ENCODE results near the gene PHACTR2.
"Not testable (repeated sequence)": the region's sequence is repeated elsewhere in the genome, so short reads cannot be mapped to it uniquely, and the experiment has no call there.

Gene PHACTR2

DNA sequence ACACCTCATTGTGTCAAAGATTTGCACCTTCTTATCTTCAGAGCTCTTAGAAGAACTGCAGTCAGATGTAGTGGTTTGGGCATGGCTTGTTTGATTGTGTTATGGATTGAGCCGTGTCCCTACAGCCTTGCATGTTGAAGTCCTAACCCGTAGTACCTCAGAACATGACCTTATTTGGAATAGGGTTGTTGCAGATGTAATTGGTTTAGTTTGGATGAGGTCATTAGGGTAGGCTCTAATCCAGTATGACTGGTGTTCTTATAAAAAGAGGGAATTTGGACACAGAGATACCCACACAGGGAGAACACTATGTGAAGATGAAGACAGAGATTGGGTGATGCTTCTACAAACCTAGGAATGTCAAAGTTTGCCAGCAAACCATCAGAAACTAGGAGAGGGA, 35.4 kb upstream of the PHACTR2 start:
- TF ChIP-seq, protein P1, sequence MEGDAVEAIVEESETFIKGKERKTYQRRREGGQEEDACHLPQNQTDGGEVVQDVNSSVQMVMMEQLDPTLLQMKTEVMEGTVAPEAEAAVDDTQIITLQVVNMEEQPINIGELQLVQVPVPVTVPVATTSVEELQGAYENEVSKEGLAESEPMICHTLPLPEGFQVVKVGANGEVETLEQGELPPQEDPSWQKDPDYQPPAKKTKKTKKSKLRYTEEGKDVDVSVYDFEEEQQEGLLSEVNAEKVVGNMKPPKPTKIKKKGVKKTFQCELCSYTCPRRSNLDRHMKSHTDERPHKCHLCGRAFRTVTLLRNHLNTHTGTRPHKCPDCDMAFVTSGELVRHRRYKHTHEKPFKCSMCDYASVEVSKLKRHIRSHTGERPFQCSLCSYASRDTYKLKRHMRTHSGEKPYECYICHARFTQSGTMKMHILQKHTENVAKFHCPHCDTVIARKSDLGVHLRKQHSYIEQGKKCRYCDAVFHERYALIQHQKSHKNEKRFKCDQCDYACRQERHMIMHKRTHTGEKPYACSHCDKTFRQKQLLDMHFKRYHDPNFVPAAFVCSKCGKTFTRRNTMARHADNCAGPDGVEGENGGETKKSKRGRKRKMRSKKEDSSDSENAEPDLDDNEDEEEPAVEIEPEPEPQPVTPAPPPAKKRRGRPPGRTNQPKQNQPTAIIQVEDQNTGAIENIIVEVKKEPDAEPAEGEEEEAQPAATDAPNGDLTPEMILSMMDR (IDR thresholded peaks at IDR 0.05; ENCODE audit: low read depth, low read length): no peak
- no peaks in the 10 kb centered on the region for H3K9me3 ChIP-seq
- H3K4me1 ChIP-seq: no peaks in the 10 kb centered on the region
- no peak for DNase-seq
- H3K27me3 ChIP-seq: no peaks in the 10 kb centered on the region
- H3K4me3 ChIP-seq (ENCODE audit: low read depth, low read length): no peak overlapping the region
- no peaks in the 10 kb centered on the region for H3K36me3 ChIP-seq

DNA sequence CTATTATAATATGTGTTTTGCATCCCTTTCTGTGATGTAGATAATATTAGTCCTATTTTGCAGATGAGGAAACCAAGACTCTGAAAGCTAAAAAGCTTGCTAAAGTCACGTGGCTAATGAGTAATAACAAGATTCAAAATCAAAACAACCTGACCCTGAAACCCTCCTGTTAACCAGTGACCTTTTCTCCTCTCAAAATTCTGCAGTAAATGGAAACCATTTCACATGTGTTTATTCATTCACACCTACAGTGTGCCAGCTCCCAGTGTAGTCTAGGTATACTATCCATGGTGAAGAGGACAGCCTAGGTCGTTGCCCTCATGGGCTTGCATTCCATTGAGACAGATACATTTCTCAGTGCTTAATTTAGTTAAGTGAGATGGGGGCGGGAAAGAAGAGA, 30.6 kb upstream of the PHACTR2 start:
- Histone ChIP-seq H3K9me3 (no peaks in the 10 kb centered on the region), H3K4me1 (no peaks in the 10 kb centered on the region), H3K36me3 (no peaks in the 10 kb centered on the region), H3K27me3 (no peaks in the 10 kb centered on the region), H3K4me3 (ENCODE audit: low read depth, low read length) (no peak overlapping the region)
- no peak for DNase-seq
- TF ChIP-seq, protein P1 (IDR thresholded peaks at IDR 0.05; ENCODE audit: low read depth, low read length): no peak

DNA sequence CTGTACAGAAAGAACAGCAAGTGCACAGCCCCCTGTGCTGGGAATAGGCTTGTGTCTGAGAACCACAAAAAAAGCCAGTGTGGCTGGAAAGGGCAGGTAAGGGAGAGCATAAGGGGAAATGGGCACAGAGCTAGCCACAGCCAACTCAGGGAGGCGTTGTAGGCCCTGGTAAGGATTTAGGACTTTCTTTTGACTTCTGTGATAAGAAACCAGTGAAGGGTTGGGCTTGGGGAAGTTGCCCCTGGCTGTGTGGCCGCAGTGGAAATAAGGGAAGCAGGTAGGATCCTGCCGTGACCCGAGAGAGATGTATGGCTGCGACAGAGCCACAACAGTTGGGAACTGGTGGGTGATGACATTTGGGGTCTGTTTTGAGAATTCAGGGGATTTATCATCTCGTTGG, 30.0 kb upstream of the PHACTR2 start:
- Histone ChIP-seq H3K9me3 (no peaks in the 10 kb centered on the region), H3K4me3 (ENCODE audit: low read depth, low read length) (no peak overlapping the region), H3K27me3 (no peaks in the 10 kb centered on the region), H3K36me3 (no peaks in the 10 kb centered on the region), H3K4me1 (no peaks in the 10 kb centered on the region)
- no peak for DNase-seq
- TF ChIP-seq, protein P1 (IDR thresholded peaks at IDR 0.05; ENCODE audit: low read depth, low read length): no peak

DNA sequence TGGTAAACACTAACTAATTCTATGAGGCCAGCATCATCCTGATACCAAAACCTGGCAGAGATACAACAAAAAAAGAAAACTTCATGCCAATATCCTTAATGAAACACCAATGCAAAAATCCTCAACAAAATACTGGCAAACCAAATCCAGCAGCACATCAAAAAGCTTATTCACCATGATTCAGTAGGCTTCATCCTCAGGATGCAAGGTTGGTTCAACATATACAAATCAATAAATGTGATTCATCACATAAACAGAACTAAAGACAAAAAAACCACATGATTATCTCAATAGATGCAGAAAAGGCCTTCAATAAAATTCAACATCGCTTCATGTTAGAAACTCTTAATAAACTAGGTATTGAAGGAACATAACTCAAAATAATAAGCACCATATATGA, 28.4 kb upstream of the PHACTR2 start:
- DNase-seq; H3K9me3 ChIP-seq; H3K27me3 ChIP-seq; H3K36me3 ChIP-seq; H3K4me3 ChIP-seq (ENCODE audit: low read depth, low read length); H3K4me1 ChIP-seq: not testable (repeated sequence)

DNA sequence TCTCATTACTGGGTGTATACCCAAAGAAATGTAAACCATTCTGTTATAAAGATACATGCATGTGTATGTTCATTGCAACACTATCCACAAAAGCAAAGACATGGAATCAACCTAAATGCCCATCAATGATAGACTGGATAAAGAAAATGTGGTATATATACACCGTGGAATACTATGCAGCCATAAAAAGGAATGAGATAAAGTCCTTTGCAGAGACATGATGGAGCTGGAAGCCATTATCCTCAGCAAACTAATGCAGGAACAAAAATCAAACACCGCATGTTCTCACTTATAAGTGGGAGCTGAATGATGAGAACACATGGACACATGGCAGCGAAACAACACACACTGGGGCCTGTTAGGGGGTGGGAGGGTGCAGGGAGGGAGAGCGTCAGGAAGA, 26.4 kb upstream of the PHACTR2 start:
- not testable (repeated sequence) for H3K27me3 ChIP-seq; H3K4me3 ChIP-seq (ENCODE audit: low read depth, low read length); H3K36me3 ChIP-seq; DNase-seq; H3K9me3 ChIP-seq; H3K4me1 ChIP-seq

DNA sequence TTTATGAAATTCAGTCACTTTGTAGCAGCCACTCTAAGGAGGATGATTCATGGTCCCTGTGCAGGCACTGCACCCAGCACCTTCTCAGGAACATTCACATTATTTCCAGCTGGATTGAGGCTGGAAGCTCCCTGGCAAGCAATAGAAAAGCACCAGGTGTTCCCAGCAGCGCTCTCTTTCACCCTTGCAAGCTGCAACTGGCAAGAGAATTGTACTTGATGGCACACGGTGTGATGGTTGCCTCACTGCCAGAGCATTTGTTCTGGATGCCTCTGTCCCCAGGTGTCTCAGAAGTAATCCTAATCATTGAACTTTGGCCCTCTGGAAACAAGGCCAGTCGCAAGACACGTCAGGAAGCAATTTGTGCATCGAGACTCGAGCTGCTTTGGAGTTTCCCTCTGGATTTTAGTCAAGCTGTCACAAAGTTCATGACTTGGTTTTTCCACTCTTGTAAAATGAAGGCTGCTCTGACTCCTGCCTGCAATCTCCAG, 24.9 kb upstream of the PHACTR2 start:
- TF ChIP-seq, protein P1 (IDR thresholded peaks at IDR 0.05; ENCODE audit: low read depth, low read length): no peak

DNA sequence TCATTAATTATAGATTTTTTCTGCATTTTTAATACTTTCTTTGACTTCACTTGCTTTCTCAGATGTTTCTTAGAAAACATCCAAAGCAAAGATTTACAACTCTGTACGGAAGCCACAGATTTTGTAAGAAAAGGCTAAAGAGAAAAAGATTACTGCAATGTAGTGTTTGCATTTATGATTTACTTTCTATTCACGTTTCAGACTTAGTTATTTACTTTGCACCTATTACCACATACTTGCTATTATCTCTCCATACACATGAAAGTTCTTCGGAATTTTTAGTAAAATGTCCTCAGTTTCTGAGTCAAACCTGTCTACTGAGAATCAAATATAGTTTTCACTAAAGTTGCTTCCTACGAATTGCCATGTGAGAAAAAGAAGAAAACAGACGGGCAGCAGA, 22.2 kb upstream of the PHACTR2 start:
- no peaks in the 10 kb centered on the region for H3K9me3 ChIP-seq
- no peak overlapping the region for H3K4me3 ChIP-seq (ENCODE audit: low read depth, low read length)
- H3K36me3 ChIP-seq: no peaks in the 10 kb centered on the region
- H3K27me3 ChIP-seq: no peaks in the 10 kb centered on the region
- H3K4me1 ChIP-seq: no peaks in the 10 kb centered on the region
- DNase-seq: no peak
- TF ChIP-seq, protein P1 (IDR thresholded peaks at IDR 0.05; ENCODE audit: low read depth, low read length): no peak

More for the DNA sequence above, 24.9 kb upstream of the PHACTR2 start:
- Histone ChIP-seq H3K9me3 (no peaks in the 10 kb centered on the region), H3K4me3 (ENCODE audit: low read depth, low read length) (no peak overlapping the region), H3K36me3 (no peaks in the 10 kb centered on the region), H3K27me3 (no peaks in the 10 kb centered on the region), H3K4me1 (no peaks in the 10 kb centered on the region)
- DNase-seq: no peak

All from BE2C (cell line).